ENCODE data around the gene KIAA1671.

Gene KIAA1671

GRCh38 chr22:24942301-24942700, 10.2 kb upstream of the KIAA1671 start:
- TF ChIP-seq CTCF (IDR thresholded peaks at IDR 0.05; ENCODE audit: control insufficient read depth, extremely low read depth, insufficient read depth): no peak
- no peak overlapping the region for H3K4me3 ChIP-seq (ENCODE audit: low read depth, low read length)
- DNase-seq (ENCODE audit: low read depth): no peak

- H3K4me3 ChIP-seq (ENCODE audit: low read depth, low read length): no peak overlapping the region
- no peak for TF ChIP-seq CTCF (IDR thresholded peaks at IDR 0.05; ENCODE audit: control insufficient read depth, extremely low read depth, insufficient read depth)
- no peak for DNase-seq (ENCODE audit: low read depth)
Measured at GRCh38 chr22:24944217-24944937, 8.1 kb upstream of the KIAA1671 start.

- no peak for TF ChIP-seq CTCF (IDR thresholded peaks at IDR 0.05; ENCODE audit: control insufficient read depth, extremely low read depth, insufficient read depth)
- no peak for DNase-seq (ENCODE audit: low read depth)
- H3K4me3 ChIP-seq (ENCODE audit: low read depth, low read length): no peak overlapping the region
Measured at GRCh38 chr22:24945430-24945829, 7.1 kb upstream of the KIAA1671 start.

- no peak for TF ChIP-seq CTCF (IDR thresholded peaks at IDR 0.05; ENCODE audit: control insufficient read depth, extremely low read depth, insufficient read depth)
- H3K4me3 ChIP-seq (ENCODE audit: low read depth, low read length): no peak overlapping the region
- no peak for DNase-seq (ENCODE audit: low read depth)
Measured at GRCh38 chr22:24947383-24947782, 5.1 kb upstream of the KIAA1671 start.

GRCh38 chr22:24947881-24948280, 4.6 kb upstream of the KIAA1671 start:
- no peak for DNase-seq (ENCODE audit: low read depth)
- no peak overlapping the region for H3K4me3 ChIP-seq (ENCODE audit: low read depth, low read length)
- TF ChIP-seq CTCF (IDR thresholded peaks at IDR 0.05; ENCODE audit: control insufficient read depth, extremely low read depth, insufficient read depth): no peak

- H3K4me3 ChIP-seq (ENCODE audit: low read depth, low read length): no peak overlapping the region
- no peak for TF ChIP-seq CTCF (IDR thresholded peaks at IDR 0.05; ENCODE audit: control insufficient read depth, extremely low read depth, insufficient read depth)
- DNase-seq (ENCODE audit: low read depth): no peak
Measured at GRCh38 chr22:24948356-24949202, 3.9 kb upstream of the KIAA1671 start.
